22Rv1 (cell line): Measurements from ENCODE around the gene LSP1.

ENCODE experiments used
- CTCF ChIP-seq: fragments of 450-650 bp; IDR thresholded peaks from 2 replicates; pipeline ENCODE4 v1.5.1; 2017; ENCODE audit warnings: mild to moderate bottlenecking
- ZFX ChIP-seq: fragments of 450-650 bp; IDR thresholded peaks from 2 replicates; pipeline ENCODE4 v1.6.1; 2017; ENCODE audit warnings: antibody characterized with exemption, borderline replicate concordance

- TF ChIP-seq CTCF (no peak), ZFX (no peak)
Observed at GRCh38 chr11:1866226-1866625, 13.3 kb downstream of the LSP1 start.
